ENCODE measurements around the gene SYNDIG1.

SYNDIG1 gene

DNA sequence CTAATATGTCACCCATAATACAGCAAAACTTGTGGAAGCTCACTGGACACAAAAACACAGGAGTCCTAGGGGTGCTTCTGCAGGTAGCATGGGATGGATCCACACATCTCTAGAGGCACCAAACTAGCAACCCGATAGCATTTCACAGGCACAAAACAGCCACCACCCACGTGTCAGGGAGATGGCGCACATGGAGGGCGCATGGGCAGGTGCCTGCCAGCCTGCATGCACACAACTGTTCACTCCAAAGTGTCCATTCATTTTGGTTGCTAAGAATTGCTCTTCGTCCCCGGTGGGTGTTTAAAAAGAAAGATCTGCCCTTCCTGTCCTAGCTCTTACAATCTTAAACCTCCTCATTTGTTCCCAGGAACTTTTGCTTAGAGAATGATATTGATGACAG, 171.3 kb downstream of the SYNDIG1 start:
- DNase-seq = no peak

DNA sequence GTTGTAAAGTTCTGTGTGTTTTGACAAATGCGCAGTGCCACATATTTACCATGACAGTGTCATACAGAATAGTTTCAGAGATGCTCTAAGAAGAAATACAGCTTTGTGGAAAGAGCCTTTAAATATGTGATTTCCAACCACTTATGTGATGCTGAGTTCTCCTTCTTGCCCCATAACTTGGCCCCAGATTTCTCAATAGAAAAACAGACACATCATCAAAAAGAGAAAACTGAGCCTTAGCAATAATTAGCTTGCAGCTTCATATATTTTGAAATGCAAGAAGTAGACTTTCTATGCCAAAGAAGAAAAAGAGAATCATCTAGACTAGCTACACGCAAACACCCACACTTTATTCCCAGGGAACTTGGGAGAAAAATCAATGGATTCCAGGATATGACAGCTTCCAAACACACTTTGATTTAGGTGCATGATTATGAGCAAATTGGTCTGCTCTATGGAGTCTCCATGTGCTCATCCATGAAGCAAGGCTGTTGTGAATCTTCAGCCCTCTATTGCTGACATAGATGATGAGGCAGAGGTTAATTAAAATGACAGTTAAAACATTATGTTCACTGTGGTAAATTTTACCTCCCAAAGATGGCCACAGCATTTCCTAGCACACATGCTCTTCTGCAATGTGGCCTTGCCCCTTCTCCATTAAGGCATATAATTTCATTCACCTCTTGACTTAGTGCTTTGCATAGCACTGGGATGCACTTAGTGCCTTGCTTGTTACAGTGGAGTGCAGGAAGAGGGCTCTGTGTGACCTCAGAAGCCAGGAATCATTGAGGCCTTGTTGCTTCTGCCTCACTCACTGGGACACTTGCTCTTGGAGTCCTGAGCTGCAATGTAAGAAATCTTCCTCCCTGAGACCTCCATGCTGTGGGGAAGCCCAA, 174.6 kb downstream of the SYNDIG1 start:
- DNase-seq = no peak

- no peak for DNase-seq
These were observed 176.9 kb downstream of the SYNDIG1 start for GRCh38 chr20:24646321-24646720.

GRCh38 chr20:24647713-24648112, 178.3 kb downstream of the SYNDIG1 start:
- DNase-seq = no peak

GRCh38 chr20:24648481-24648880, 179.1 kb downstream of the SYNDIG1 start:
- DNase-seq = no peak

DNA sequence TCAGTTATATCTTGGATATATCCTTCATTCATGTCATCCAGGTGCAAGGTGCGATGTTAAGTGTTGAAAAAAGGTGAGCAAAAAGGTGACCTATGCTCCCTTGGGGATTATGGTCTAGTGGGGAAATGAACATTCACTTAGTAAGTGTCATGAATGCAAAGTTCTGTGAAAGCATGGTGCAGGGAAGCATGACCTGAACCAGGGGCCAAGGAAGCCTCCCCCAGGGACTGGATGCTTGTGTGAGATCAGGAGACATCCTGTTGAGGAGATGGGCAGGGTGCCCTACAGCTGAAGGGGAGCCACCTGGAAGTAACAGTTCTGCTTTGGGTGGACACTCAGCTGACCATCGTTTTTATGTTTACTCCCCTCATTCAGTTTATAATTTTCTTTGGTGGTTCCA, 179.5 kb downstream of the SYNDIG1 start:
- no peak for DNase-seq

DNA sequence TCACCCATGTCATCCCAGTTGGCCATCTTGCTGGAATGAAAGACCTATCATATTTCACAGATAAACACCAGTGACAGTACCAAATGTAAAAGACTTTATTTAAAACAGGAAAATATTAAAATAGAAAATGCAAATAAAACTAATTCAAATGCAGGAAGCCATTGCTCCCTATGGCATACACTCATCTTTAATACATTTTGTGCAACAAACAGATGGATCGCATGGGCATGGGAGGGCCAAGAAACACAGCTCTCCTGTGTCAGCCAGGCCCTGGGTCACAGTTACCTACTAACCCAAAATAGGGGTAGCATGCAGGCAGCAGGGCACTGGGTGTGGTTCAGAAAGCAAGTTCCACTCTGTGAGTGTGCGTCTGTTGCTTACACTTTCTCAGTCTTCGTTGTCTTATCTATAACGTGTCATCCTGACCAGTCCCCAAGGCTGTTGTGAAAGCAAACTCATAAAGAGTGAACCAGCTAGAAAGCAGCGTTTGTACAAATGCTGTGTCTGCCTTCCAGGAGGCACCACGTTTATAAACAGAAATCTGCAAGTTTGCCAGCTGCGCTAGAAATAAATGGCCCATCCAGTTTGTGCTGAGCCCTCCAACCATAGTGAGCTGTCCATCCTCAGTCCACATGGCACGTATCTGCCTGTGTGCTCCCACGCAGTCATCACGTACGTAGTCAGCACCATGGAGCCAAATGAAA, 180.5 kb downstream of the SYNDIG1 start:
- DNase-seq = no peak

DNA sequence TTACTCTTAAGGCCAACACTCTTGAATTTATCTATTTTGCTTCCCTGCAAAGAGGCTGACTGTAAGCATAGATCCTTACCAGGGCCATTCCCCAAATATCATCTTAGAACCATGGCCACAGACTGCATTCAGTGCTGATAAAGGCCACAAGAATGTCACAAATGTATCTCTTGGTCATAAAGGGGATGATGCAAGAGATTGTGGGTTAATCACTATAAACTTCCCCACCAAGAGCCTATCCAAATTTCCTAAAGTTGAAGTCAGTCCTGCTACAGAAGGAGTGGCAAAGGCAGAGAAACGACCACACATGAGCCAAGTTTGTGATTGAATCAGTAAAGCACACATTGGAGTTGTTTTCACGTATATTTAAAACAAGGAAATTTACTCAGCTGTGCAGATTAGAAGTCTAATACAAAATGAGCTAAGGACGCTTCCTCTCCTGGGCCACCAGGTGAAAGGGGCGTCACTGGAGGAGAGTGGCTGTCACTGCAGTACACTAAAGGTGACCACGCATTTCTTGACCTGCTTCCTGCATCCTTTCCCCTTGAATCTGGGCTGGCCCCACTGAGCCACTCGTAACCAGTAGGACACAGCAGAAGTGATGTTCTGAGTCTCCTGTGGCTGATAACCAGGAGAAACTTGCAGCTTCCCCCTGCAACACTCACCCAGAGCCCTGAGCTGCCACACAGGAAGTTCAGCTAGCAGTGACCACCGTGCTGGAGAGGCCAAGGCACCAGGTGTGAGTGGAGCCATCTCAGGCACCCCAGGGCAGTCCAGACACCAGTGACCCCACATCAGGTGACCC, 181.9 kb downstream of the SYNDIG1 start:
- DNase-seq = no peak

GRCh38 chr20:24651976-24652345, 182.5 kb downstream of the SYNDIG1 start:
- DNase-seq = no peak

DNA sequence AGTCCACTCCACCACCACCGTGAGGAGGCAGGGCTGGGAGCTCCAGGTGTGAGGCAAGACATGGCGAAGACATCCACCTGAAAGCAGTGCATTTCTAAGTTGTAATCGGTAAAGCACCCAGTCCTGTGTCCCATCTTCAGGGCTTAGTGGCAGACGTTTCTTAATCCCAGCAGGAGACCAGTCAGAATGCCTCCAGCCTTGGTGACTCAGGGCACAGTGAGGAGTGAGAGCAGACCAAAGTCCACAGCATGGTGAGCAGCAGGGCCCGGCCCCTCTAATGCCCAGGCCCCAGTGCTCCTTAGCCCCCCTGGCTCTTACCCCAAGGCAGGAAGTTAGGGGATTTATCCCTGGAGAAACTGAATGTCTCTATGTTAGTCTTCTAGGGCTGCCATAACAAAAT, 183.9 kb downstream of the SYNDIG1 start:
- no peak for DNase-seq

DNA sequence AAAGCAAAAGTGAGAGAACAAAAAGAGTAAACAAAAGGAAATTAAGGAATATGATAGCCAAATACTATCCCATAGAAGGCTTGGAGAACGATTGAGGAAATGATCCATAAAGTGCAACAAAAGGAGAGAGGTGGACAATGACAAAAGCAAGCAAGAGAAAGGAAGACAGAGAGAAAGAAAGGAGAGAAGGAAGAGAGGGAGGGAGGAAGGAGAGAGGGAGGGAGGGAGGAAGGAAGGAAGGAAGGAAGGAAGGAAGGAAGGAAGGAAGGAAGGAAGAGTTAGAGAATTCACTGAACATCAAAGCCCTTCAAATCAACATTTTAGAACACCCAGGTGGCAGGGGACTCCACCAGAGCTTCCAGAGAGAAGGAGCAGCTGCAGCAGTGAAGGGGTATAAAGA, 185.0 kb downstream of the SYNDIG1 start:
- DNase-seq = no peak

DNA sequence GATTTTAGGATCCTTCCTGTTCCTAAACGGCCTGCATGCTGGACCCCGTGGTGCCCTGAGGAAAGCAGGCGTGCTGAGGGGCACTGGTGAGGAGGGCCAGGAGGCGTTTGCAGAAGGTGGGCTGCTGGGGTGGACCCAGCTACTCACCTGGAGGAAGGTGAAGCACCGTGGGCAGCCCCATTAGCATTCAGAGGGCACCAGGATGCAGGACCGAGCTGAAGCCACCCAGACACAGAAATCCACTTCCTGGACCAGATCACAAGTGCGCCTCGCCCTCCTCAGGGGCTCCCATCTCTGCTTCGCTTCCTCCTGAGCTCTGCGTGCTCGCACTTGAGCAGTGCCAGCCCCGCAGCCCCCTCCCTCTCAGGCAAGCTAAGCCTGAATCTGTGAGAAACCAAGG, 187.0 kb downstream of the SYNDIG1 start:
- DNase-seq = no peak

DNA sequence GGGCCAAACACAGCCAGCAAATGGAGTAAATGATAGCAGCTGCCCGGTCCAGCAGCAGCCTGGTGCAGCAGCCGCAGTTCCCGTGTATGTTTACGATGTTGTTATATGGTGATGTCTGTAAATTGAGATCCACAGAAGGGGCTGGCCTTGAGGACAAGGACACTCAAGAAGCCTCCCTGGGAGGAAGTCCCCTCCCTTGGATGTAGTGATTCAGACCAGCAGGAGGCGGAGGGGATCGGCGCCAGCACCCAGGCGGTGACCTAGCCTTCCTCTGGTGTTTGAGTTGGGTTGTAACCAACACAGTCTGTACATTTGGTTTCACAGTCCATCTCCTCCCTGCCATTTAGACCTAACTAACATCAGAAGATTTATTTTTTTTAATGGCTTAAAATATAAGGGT, 187.8 kb downstream of the SYNDIG1 start:
- DNase-seq = no peak

DNA sequence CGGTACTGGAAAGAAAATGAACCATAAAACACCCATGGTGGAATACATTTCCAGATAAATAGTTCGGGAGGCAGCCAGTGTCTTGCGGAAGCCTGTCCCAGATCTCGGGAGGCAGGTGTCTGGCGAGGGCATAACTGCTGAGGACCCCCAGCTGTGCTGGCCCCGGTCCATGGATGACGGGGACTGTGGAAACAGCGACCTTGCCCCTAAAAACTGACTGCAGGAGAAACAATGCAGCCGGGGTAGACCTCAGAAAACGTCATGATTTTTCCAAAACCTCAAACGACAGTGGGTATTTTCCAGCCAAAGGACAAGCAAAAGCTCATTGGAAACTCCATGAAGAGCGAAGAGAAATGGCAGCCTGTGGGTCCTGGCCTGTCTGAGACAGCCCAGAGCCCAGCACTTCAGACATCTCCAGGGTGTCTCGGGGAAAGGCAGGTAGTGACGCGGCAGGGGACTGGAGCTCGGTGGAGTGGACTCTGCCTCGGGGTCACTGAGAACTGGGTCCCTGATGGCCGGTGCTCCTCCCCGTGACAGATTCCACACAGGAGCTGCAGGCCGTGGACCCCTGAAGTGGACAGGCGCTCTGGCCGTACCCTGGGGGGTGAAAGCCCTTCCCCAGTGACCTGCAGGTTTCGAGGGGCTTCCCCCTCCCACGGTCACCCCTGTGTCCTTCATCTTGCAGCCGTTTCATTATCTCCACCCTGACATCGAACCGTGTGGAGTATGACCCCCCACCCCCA, 188.6 kb downstream of the SYNDIG1 start:
- DNase-seq = no peak

DNA sequence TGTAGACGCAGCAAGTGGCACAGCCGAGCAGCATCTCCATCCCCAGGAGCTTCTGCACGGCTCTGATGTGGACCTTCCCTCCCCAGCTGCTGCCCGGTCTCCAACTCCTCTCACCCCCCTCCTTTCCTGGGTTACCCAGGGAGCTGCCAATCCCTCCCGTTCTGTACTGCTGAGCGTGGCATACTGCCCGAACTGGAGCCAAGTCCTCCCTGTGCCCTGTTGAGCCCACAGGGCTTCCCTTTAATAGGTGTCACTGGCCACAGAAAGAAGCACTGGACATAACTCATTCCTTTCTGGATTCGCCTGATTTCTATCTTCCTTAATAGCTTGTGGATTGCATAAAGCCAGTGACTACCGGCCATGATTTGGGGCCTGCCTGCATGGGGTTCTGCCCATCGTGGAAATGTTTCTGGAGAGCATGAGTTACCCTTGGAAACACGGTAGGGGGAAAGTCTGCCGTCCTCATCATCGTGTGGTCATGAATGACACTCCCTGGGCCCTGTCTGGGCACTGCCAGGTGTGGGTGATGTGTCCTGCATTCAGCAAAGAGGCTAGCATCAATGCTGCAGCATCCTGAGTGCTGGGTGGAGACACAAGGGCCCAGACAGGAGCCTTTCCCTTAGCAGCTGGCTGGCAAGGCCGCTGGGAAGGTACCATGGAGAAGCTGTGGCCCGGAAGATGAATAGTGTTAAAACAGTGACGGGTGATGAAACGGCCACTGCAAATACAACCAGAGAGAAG, 189.7 kb downstream of the SYNDIG1 start:
- no peak for DNase-seq

DNA sequence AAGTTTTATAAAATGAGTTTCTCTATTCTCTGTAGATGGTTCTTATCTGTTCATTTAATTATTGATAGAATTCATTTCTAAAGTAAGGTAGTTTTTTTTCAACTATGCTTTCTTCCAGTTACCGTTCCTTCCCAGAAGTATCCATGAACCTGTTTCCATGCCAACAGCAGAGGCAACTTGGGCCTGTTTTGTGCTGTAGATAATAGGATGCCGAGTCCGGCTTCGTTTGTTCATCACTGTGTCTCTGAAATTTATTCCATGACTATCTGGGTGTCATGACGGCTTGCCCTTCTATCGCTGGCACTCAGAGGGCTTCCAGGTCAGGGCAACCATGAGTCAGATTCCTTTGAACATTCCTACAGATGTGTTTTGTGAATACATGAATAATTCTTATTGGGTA, 190.4 kb downstream of the SYNDIG1 start:
- DNase-seq = no peak

GRCh38 chr20:24660651-24661050, 191.2 kb downstream of the SYNDIG1 start:
- no peak for DNase-seq

DNA sequence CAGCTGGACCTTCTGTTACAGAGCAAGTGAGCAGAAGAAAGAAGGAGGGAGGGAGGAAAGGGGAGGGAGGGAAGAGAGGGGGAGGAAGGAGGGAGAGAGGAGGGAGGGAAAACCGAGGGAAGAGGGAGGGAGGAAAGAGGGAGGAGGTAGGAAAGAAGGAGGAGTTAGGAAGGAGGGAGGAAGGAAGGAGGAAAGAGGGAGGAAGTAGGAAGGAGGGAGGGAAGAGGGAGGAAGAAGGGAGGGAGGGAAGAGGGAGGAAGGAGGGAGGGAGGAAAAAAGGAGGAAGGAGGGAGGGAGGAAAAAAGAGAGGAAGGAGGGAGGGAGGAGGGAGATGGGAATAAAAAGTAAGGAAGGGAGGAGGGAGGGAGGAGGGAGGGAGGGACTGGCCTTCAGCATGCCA, 191.8 kb downstream of the SYNDIG1 start:
- no peak for DNase-seq

- no peak for DNase-seq
These were observed 192.9 kb downstream of the SYNDIG1 start for GRCh38 chr20:24662322-24662721.

DNA sequence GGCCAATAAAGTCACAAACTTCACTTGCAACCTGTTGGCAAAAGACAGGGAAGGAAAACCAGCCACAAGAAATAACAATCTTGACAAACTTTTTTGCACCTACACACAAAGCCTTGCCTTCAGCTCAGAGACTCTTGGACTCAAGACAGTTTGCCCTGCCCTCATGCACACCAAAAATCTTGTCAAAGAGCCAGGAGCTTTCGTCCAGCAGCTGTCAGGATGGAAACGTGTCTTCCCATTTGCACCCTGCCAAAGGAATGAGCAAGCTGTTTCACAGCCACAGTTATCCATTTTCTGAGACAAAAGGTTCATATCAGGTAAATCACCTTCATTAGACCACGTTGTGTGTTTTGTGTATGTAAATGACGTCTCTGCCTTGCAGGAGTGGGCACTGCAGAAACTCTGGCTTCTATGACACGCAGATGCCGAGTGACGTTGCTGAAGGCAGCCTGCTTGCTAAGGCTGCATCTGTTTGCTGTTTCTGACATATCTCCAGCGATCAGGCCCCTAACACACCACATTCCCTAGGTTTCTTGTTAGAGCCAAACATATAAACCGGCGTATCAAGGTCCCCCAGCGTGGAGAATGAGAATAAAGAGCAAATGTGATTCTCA, 193.4 kb downstream of the SYNDIG1 start:
- DNase-seq = no peak

GRCh38 chr20:24663496-24663895, 194.1 kb downstream of the SYNDIG1 start:
- no peak for DNase-seq

All from activated naive CD4-positive, alpha-beta T cell (primary cell).